Sciatic nerve (tissue), 2 donors: ENCODE results near the gene PCDHGB5. TPM values are rescaled to one million over a fixed set of nuclear protein-coding genes. Genes with fewer than 3 reads are reported as not detected.
"Not testable (repeated sequence)": the region's sequence is repeated elsewhere in the genome, so short reads cannot be mapped to it uniquely, and the experiment has no call there.

Experiments used
- ATAC-seq: fragments of 200-7000 bp; cut with Tn5 transposase; one replicate; pipeline ENCODE4 v1.9.1; 2020; ENCODE audit warnings: mild to moderate bottlenecking, moderate library complexity
- DNase-seq: peaks from one replicate; pipeline ENCODE4 v3.0.0-alpha.2; 2020; ENCODE audit warnings: low spot score
- intact Hi-C: fragments of 100-400 bp; cut with DNase I; formaldehyde crosslinking; loops from one replicate; pipeline ENCODE4 v1.14.2; 2022
- total RNA-seq: library from RNA; stranded (reverse); fragmentation: NEBNext Ultra II Directional; extraction: Animal tissue kit (Norgen Biotek cat#: 25700); gene quantifications from one replicate; pipeline ENCODE4 v1.2.1, GENCODE V29; 2021
- donor health status: DM: no; HTN: no; CAD: no.
- donor health status: DM: no; HTN: no; CAD: no.

Gene PCDHGB5
- total RNA-seq, 1 donor from 2014 or later, result 16.3 TPM

DNA sequence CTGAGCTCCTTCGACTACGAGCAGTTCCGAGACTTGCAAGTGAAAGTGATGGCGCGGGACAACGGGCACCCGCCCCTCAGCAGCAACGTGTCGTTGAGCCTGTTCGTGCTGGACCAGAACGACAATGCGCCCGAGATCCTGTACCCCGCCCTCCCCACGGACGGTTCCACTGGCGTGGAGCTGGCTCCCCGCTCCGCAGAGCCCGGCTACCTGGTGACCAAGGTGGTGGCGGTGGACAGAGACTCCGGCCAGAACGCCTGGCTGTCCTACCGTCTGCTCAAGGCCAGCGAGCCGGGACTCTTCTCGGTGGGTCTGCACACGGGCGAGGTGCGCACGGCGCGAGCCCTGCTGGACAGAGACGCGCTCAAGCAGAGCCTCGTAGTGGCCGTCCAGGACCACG lies 34.6 kb downstream of the PCDHGB5 start:
- ATAC-seq, DNase-seq, intact Hi-C loops: not testable (repeated sequence)

DNA sequence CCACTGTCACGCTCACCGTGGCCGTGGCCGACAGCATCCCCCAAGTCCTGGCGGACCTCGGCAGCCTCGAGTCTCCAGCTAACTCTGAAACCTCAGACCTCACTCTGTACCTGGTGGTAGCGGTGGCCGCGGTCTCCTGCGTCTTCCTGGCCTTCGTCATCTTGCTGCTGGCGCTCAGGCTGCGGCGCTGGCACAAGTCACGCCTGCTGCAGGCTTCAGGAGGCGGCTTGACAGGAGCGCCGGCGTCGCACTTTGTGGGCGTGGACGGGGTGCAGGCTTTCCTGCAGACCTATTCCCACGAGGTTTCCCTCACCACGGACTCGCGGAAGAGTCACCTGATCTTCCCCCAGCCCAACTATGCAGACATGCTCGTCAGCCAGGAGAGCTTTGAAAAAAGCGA lies 35.0 kb downstream of the PCDHGB5 start:
- intact Hi-C loops, DNase-seq, ATAC-seq: not testable (repeated sequence)

DNA sequence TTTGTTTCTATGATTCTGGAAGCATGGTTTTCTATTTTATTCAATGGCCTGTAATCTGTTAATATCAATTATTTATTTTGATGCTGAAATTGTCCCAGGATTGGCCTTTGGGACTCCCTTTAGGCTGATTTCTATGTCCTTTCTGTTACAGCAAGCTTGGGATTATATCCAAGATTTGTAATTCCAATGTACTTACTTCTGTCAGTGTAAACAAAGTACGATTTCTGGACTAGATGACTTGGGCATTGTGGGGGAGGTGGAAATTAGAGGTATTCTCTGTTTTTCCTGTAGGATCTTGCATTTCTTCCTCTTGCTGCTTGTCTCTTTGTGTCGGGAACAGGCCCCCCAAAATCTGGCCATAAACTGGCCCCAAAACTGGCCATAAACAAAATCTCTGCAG lies 36.3 kb downstream of the PCDHGB5 start:
- no peak for ATAC-seq
- intact Hi-C loops, result no loop called here
- DNase-seq, result no peak

DNA sequence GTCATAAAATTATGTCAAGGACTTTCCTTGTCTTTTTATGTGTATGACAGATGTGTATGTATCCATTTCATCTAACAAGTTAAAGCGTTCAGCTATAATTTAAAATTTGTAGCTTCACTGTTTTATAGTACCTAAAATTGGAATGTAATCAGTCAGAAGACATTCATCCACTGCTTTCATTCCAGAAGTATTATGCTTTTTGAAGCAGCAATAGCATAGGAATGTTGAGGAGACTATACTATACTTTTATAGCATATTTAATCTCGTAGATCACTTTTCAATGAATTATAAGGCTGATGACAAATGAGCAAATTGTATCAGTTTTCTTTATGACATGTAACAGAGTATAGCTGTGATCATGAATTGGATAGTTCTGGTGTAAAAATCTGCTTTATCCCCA lies 39.5 kb downstream of the PCDHGB5 start:
- ATAC-seq, result no peak
- intact Hi-C loops, result no loop called here
- no peak for DNase-seq

DNA sequence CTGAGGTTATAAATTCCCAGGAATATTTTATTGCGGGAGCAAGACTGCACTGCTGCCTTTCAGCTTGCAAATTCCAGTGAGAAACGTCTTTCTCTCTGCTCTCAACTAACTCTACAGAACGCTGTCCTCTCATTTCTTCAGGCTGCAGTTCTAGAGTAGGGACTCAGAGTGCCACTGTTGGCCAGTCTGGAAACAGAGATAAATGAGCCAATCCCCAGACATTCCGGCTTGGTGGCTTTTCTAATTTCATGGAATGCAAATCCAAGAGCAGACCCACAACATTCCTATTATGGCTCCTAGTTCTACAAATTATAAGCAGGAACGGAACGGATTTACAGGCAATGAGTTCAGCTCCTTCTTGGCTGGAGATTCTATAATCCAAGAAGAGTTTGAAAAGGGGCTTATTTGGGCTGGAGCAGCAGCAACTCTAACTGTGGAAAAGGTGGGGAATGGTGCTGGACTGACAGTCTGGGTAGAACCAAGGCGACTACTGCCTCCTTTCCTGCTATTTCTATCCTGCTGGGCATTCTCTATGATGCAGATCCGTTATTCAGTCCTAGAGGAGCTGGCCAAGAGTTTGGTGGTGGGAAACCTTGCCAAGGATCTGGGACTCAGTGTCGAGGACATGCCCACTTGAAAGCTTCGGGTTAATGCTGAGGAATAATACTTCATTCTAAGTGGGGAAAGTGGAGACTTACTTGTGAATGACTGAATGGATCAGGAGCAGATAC lies 41.8 kb downstream of the PCDHGB5 start:
- intact Hi-C loops, result no loop called here
- DNase-seq (no peak), ATAC-seq (no peak)

DNA sequence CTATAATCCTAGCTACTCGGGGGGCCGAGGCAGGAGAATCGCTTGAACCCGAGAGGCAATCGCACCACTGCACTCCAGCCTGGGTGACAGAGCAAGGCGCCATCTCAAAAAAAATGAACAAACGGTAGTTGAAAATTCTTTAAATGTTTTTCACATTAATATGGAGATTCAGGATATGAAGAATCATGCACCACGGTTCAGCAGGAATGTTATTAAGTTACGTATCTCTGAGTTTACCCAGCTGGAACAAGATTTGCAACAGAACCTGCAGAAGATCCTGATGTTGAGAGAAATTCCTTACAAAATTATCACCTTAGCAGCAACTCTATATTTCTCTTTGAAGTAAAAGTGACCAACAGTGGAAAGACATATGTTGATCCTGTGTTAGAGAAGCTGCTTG lies 42.6 kb downstream of the PCDHGB5 start:
- DNase-seq (no peak), ATAC-seq (no peak)
- intact Hi-C loops, result no loop called here

DNA sequence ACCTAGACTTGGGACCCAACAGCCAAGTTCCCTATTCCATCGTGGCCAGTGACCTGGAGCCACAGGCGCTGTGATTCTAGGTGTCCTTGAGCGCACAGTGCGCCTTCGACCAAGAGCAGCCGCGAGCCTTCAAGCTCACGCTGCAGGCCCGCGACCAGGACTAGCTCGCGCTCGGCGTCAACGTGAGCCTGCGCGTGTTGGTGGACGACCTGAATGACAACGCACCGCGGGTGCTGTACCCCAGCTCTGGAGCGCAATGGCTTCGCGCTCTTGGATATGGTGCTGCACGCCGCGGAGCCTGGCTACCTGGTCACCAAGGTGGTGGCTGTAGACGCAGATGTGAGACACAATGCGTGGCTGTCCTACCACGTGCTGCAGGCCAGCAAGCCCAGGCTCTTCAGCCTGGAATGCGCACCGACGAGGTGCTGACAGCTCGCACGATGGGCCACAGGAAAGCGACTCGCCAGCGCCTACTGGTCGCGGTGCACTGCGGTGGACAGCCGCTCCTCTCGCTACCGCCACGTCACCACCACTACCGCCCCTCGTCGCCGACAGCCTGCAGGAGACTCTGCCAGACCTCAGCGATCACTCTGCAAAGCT lies 43.9 kb downstream of the PCDHGB5 start:
- DNase-seq (no peak), ATAC-seq (no peak)
- intact Hi-C loops, result no loop called here

Other genes starting within 250 kb of the PCDHGB5 start
- 2.4 TPM for gene PCDHB6, start 247.9 kb upstream of the PCDHGB5 start, total RNA-seq
- 5.0 TPM for gene PCDHB7, start 225.3 kb upstream of the PCDHGB5 start, total RNA-seq
- 4.5 TPM for gene PCDHB8, start 220.2 kb upstream of the PCDHGB5 start, total RNA-seq
- gene PCDHB16, start 215.6 kb upstream of the PCDHGB5 start, total RNA-seq, result 9.5 TPM
- 3.7 TPM for gene PCDHB9, start 210.8 kb upstream of the PCDHGB5 start, total RNA-seq
- 5.3 TPM for gene PCDHB10, start 205.6 kb upstream of the PCDHGB5 start, total RNA-seq
- gene PCDHB11, start 198.3 kb upstream of the PCDHGB5 start, total RNA-seq, result 9.9 TPM
- gene PCDHB12, start 189.2 kb upstream of the PCDHGB5 start, total RNA-seq, result 6.6 TPM
- gene PCDHB13, start 184.0 kb upstream of the PCDHGB5 start, total RNA-seq, result 4.9 TPM
- 5.3 TPM for gene PCDHB14, start 174.6 kb upstream of the PCDHGB5 start, total RNA-seq
- 7.3 TPM for gene PCDHB15, start 152.6 kb upstream of the PCDHGB5 start, total RNA-seq
- gene SLC25A2, start 93.9 kb upstream of the PCDHGB5 start, total RNA-seq, result 1.4 TPM
- gene TAF7, start 77.2 kb upstream of the PCDHGB5 start, total RNA-seq, result 84.3 TPM
- 1.4 TPM for gene PCDHGA1, start 67.4 kb upstream of the PCDHGB5 start, total RNA-seq
- 13.5 TPM for gene PCDHGA2, start 59.2 kb upstream of the PCDHGB5 start, total RNA-seq
- 6.7 TPM for gene PCDHGA3, start 54.1 kb upstream of the PCDHGB5 start, total RNA-seq
- gene PCDHGB1, start 47.8 kb upstream of the PCDHGB5 start, total RNA-seq, result 7.8 TPM
- 10.6 TPM for gene PCDHGA4, start 42.9 kb upstream of the PCDHGB5 start, total RNA-seq
- 10.2 TPM for gene PCDHGB2, start 38.0 kb upstream of the PCDHGB5 start, total RNA-seq
- gene PCDHGA5, start 33.8 kb upstream of the PCDHGB5 start, total RNA-seq, result 8.8 TPM
- 9.7 TPM for gene PCDHGB3, start 27.7 kb upstream of the PCDHGB5 start, total RNA-seq
- gene PCDHGA6, start 24.1 kb upstream of the PCDHGB5 start, total RNA-seq, result 10.3 TPM
- 7.3 TPM for gene PCDHGA7, start 15.2 kb upstream of the PCDHGB5 start, total RNA-seq
- 9.0 TPM for gene PCDHGB4, start 10.2 kb upstream of the PCDHGB5 start, total RNA-seq
- gene PCDHGA8, start 5.3 kb upstream of the PCDHGB5 start, total RNA-seq, result 5.3 TPM
- gene PCDHGA9, start 4.8 kb downstream of the PCDHGB5 start, total RNA-seq, result 10.7 TPM
- gene PCDHGB6, start 10.1 kb downstream of the PCDHGB5 start, total RNA-seq, result 12.4 TPM
- gene PCDHGA10, start 15.0 kb downstream of the PCDHGB5 start, total RNA-seq, result 8.9 TPM
- 18.9 TPM for gene PCDHGB7, start 19.7 kb downstream of the PCDHGB5 start, total RNA-seq
- gene PCDHGA11, start 23.1 kb downstream of the PCDHGB5 start, total RNA-seq, result 7.8 TPM
- 12.1 TPM for gene PCDHGA12, start 32.6 kb downstream of the PCDHGB5 start, total RNA-seq
- gene PCDHGC3, start 78.0 kb downstream of the PCDHGB5 start, total RNA-seq, result 71.4 TPM
- gene PCDHGC4, start 87.1 kb downstream of the PCDHGB5 start, total RNA-seq, result 4.5 TPM
- gene PCDHGC5, start 91.1 kb downstream of the PCDHGB5 start, total RNA-seq, result 3.8 TPM
- 92.5 TPM for gene DIAPH1, start 221.1 kb downstream of the PCDHGB5 start, total RNA-seq
- gene HDAC3, start 238.9 kb downstream of the PCDHGB5 start, total RNA-seq, result 47.6 TPM
- gene RELL2, start 239.1 kb downstream of the PCDHGB5 start, total RNA-seq, result 0.85 TPM